AG09309 (cell line): ENCODE measurements around the gene FAM216B.

Source experiments
- DNase-seq: peaks from one replicate; pipeline ENCODE4 v3.0.0-alpha.2; 2010; ENCODE audit warnings: low read depth
- H3K4me3 ChIP-seq: 2 replicates; pipeline ENCODE4 v1.5.1; 2011; ENCODE audit warnings: mild to moderate bottlenecking, low read depth, low read length, moderate library complexity; ENCODE audit not compliant: control insufficient read depth
- CTCF ChIP-seq: IDR thresholded peaks from 2 replicates; pipeline ENCODE4 v1.5.1; 2011; ENCODE audit warnings: mild to moderate bottlenecking, low read depth, low read length, inconsistent platforms; ENCODE audit not compliant: insufficient read depth, control insufficient read depth; ENCODE audit errors: missing control alignments

FAM216B gene

GRCh38 chr13:42781352-42781751 lies at the start of gene FAM216B:
Gene FAM216B, plus strand, starts transcription at chr13:42781584. Its CDS starts 2,484 bp downstream, at chr13:42784068.
- TF ChIP-seq CTCF: no peak
- H3K4me3 ChIP-seq: no peak within 1 kb of the TSS
- DNase-seq: no peak

GRCh38 chr13:42732073-42732472 lies 49.3 kb upstream of the FAM216B start:
- no peak for TF ChIP-seq CTCF
- H3K4me3 ChIP-seq: no peak overlapping the region
- no peak for DNase-seq

- no peak overlapping the region for H3K4me3 ChIP-seq
- no peak for DNase-seq
- no peak for TF ChIP-seq CTCF
Observed at GRCh38 chr13:42733046-42733445, 48.3 kb upstream of the FAM216B start.

- no peak for TF ChIP-seq CTCF
- DNase-seq: no peak
- no peak overlapping the region for H3K4me3 ChIP-seq
Observed at GRCh38 chr13:42735010-42735409, 46.4 kb upstream of the FAM216B start.

GRCh38 chr13:42740753-42741152 lies 40.6 kb upstream of the FAM216B start:
- no peak for TF ChIP-seq CTCF
- H3K4me3 ChIP-seq: no peak overlapping the region
- DNase-seq: no peak

- TF ChIP-seq CTCF: no peak
- DNase-seq: no peak
- H3K4me3 ChIP-seq: no peak overlapping the region
Observed at GRCh38 chr13:42741914-42742313, 39.5 kb upstream of the FAM216B start.

GRCh38 chr13:42745655-42746054 lies 35.7 kb upstream of the FAM216B start:
- no peak for TF ChIP-seq CTCF
- no peak overlapping the region for H3K4me3 ChIP-seq
- no peak for DNase-seq
